NCI-H2196 (cell line): ENCODE data around the gene EXOC6B.

Experiments used
- DNase-seq: peaks from one replicate; lab custom pipeline; 2025; ENCODE audit not compliant: unreplicated experiment; lab: John Stamatoyannopoulos, UW

The EXOC6B gene

DNA sequence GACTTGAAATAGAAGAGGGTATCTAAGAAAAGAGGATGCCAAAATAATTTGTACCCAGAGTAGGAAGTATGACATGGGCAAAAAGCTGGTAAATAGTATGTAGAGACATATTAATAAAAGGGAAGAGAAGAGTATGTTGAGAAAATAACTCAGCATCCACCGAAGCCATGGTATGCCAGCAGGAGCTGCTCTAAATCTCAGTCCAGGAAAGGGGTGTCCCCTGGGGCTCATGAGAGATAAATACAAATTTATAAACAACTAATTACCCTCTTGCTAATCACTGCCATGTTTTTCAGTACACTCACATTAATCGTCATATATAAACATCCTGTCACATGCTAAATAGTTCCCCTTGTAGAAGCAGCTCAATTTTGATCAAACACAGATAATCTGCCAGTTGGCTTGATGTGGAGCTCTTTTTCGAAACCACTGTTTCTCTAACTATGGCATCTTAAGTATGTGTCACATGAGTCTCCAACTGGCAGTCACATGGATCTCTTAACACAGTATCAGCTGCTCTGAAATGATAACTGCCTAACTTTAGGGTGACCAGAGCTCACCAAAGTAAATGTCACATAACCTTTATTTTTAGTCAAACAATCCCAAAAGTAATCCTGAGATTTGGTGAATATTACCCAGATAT lies 31.9 kb downstream of the EXOC6B start:
- no peak for DNase-seq

DNA sequence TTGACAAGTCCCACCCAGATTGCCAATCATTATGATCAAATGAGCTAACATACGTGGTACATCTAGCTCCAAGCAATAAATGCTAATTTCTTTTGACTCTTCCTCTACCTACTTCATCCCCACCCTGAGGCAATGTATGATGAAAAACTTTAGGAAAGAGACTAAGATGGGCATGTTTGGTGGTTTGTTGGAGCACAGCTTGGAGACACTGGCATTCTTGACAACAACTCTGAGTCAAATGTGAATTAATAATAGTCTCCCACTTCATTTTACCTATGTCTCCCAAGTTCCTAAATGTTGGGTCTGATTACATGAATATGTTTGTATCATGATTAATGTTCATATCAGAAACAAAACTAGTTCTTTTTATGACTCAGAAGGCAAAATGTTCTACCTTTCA lies 36.6 kb downstream of the EXOC6B start:
- DNase-seq, result no peak

DNA sequence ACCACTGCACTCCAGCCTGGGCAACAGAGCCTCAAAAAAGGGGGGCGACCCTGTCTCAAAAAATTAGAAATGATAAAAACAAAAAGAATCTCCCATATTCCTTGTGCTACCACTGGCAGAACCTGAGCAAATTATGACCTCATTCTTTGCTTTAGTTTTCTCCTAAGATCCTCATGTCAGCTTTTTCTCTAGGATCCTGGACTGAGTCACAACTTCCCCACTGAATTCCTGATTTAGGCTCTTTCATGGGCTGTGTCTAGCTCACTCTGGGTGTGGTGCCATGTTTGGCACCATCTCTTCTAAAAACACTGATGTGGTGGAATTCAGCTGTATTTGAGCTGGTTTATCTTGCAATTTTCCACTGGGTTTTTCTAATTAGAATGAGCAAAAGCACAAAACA lies 37.1 kb downstream of the EXOC6B start:
- no peak for DNase-seq

DNA sequence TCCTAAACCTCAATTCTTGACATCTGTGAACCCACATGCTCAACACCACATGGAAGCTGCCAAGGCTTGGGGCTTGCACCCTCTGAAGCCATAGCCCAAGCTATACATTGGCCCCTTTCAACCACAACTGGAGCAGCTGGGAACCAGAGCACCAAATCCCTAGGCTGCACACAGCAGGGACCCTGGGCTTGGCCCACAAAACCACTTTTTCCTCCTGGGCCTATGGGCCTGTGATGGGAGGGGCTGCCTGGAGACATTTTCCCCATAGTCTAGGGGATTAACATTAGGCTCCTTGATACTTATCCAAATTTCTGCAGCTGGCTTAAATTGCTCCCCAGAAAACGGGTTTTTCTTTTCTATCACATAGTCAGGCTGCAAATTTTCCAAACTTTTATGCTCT lies 40.3 kb downstream of the EXOC6B start:
- DNase-seq, result no peak

DNA sequence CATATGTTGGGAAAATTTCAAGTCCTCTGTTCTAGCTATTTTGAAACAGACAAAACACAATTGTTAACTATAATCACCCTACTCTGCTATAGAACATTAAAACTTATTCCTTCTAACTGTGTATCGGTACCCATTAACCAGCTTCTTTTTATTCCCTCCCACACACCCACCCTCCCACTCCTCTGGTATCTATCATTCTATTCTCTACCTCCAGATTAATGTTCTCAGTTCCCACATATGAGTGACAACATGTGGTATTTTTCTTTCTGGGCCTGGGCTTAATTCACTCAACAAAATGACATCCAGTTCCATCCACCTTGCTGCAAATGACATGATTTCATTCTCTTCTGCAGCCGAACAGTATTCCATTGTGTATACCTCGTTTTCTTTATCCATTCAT lies 43.3 kb downstream of the EXOC6B start:
- no peak for DNase-seq

DNA sequence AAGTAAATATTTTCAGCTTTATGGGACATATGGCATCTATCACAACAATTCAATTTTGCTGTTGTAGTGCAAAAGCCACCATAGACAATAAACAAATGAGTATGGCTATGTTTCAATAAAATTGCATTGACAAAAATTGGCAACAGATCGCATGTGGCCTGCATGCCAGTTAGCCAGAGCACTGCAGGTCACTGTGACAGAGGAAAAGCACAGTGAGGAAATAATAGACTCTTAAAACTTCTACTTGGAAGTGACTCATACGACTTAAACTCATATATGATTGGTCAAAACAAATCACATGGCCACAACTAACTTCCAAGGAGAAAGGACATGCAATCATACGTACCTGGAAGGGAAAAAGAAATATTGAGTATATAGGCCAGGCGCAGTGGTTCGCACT lies 44.4 kb downstream of the EXOC6B start:
- no peak for DNase-seq

DNA sequence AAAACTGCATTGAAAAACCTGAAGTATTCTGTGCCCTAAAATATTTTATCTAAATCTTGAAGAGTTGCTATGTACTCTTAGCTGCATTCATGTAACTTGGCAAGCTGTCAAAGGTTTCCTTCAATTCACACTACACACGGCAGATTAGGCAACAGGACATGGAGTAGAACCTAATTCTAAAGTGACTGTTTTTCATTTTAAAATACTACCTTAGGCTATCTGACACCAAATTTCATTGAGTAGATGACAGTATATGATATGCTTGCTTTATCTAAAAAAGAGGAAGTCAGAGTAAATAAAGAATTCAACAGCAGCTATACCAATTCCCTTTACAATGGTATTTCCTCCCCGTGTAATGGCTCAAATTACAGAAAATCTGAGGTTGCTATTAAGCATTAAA lies 45.4 kb downstream of the EXOC6B start:
- peak; percentile 30 for DNase-seq

DNA sequence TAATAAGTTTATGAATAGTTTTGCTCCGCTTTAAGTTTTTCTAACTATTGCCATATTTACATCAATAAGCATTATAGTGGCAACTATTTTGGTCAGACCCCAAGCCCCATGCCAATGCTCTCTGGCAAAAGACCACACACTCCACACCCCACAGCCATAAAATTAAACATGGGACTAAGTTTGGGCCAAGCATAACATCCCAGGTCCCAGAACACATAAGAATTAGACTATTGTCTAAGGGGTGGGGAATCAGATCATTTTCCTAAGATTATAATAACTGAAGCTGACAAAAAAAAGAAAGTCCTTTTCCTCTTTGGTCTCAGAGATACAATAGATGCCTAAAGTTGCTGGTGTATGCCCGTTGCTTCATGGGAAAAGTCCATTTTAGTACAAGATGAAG lies 46.3 kb downstream of the EXOC6B start:
- DNase-seq, result no peak

DNA sequence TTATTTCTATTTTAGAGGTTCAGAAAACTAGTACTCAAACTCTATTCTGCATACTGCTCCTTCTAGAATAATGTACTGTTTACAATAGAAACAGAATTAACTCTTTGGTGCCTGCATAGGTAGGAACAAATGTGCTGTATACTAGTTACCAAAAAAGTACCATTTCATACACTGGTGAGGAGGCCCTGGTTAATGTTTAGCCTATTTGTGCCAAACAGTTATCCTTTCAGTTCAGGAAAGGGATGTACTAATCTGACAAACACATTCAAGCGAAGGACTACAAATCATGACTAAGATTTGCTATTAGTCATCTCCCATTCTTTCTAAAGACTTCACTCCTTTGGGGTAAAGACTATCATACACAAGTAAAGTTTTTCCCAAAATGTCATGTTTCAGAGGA lies 47.4 kb downstream of the EXOC6B start:
- DNase-seq, result no peak

DNA sequence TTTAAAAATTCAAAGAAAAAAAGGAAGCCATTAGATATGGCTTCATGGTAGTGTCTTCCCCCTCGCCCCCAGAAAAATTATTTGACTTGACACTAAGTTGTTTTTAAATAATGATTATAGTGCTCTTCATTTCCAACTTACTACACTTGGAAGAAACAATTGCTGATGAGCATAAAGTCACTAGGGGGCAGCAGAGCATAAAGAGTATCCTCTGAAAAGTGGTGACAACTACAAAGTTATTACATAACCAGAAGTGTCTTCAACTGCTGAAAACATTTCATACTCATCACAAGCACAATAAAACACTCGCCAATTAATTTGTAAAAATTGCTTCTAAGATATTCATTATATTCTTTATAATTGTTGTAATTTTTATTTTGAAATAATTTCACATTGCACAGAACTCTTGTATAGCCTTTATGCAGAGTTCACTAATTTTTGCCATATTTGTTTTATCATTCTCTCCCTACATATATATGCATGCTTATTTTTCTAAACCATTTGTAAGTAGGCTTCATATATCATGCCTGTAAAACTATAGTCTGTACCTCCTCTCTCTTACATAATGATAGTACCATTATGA lies 54.9 kb downstream of the EXOC6B start:
- DNase-seq, result peak; percentile 59

DNA sequence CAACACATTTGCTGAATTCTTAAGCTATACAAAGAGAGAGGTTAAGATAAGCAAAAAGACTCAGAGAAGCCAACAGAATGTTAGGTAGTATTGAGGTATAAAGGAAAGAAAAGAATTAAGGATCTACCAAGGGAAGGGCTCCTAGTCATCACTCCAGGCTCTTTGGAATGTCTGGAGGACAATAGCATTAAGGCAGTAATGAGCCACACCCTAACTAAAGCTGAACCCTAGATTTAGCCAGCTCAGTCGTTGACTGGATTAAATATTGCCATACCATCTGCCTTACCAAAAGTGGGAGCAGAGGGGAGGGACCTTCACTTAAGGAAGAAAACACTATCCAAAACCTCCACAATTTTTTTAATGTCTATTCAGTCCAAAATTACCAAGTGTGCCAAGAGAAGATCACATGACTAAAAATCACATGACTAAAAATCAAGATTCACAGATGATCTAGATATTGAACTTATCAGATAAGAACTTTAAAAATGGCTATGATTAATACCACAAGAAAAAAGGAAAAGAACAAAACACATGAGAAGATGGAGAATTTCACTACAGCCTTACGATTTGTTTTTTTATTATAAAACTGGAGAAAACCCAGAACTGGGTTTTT lies 59.7 kb downstream of the EXOC6B start:
- DNase-seq, result no peak

DNA sequence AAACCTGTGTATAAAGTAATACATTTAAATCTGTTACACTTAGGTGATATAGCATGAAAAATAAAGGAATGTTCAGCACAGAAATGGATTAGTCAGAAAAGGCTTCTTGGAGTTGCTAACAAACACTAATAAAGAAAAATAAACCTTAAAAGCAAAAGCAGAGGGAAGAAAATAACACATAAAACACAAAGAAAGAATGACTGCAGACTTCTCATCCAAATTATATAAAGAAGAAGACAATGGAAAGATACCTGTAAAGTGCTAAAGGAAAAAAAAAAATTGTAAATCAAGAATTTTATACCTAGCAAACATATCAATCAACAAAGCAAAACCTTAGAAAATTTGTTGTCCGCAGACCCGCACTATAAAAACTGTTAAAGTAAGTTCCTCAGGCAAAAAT lies 63.6 kb downstream of the EXOC6B start:
- no peak for DNase-seq

DNA sequence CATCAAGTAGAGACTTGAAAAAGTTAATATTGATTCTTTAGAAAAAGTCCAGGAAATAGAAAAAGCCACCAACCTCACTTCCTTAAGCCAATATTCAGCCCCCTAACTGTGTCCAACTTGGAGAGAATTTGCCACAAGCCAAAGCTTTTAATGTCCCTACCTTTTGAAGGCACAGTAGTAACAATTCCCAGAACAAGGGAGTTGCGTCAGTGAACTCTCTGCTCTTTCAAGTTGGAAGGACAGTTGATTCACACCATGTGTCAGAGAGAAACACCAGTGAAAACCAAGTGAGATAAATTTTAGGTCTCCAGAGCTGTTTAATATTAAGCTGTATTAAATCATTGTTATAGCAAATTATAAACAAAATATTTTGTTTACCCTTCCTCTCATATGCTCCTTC lies 66.1 kb downstream of the EXOC6B start:
- no peak for DNase-seq

DNA sequence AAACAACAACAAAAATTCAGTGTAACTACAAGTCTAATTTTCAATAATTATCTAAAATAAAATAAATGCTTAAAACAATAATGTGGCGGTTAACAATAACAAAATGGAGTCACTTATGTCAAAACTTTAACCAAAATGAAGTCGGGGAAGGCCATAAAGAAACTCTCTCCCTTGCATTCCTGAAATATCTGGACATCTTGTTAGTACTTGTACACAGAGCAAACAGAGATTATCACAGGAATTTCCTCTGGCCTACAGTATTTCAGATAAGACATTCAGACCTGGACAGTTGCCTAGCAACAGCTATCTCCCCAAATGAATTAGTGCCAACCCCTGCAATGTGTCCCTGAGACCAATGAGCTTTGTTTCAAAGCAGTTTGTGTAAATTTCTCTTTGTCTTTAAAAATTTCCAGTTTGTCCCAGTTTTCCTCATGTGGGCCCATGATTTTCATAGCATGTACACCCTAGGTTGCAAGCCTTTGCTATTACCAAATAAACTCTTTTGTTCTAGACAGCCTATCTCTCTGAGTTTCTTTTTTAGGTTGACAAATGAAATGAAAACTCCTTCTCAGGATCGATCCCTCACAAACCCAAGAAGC lies 68.6 kb downstream of the EXOC6B start:
- DNase-seq, result peak; percentile 9

DNA sequence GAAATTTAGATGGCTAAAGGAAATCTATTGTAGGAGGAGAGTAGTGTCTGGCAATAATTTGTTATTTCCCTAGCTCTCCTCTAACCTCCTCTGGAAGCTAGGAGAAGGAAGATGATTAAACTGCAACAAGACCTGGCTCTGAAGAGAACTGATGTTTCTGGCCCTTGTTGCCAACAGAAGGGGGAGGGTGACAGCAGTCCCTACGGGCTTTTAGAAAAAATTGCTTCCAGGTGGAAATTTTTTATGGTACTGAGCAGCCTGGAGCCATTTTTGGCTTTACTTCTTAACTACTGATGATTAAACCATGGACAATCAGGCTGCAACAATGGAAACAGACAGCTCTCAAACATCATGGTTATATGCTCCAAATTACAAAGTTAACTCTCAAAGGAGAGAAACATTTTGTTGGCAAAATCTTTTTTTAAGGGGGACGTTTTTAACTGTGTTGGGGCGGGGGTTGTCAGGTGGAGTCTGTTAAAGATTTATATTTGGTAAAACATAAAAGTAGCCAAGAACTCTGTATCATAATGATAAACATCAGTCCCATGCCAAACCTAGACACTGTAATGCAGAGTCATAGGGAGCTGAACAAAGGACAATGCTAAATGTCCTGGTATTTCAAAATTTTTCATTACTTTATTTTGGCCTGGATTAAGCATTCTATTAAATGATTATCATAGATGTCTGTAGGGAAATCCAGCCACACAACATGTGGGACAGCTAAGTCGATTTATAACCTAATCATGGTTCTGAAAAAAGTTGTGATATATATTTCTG lies 70.0 kb downstream of the EXOC6B start:
- DNase-seq, result no peak

DNA sequence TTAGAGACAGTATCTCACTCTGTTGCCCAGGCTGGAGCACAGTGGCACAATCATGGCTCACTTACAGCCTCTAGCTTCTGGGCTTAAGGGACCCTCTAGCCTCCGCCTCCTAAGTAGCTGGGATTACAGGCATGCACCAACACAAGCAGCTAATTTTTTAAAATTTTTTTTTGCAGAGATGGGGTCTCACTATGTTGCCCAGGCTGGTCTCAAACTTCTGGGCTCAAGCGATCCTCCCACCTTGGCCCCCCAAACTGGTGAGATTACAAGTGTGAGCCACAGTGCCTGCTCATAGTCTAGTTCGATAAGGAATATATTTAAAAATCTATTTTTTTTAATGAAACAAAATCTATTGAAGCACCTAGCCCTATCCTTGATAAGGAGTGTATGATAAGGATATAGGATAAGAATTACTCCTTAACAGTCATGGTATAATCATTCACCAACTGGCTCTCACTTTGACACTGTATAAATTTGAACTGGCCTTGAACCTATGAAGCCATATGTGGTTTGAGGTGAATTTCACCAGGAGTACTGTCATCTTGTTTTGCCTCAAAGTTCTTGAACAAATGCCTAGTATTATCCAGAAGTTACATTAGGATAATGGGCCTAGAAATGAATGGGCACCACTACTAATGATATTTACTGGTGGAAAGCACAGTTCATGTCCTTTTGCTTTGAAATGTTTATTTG lies 71.1 kb downstream of the EXOC6B start:
- DNase-seq, result no peak

DNA sequence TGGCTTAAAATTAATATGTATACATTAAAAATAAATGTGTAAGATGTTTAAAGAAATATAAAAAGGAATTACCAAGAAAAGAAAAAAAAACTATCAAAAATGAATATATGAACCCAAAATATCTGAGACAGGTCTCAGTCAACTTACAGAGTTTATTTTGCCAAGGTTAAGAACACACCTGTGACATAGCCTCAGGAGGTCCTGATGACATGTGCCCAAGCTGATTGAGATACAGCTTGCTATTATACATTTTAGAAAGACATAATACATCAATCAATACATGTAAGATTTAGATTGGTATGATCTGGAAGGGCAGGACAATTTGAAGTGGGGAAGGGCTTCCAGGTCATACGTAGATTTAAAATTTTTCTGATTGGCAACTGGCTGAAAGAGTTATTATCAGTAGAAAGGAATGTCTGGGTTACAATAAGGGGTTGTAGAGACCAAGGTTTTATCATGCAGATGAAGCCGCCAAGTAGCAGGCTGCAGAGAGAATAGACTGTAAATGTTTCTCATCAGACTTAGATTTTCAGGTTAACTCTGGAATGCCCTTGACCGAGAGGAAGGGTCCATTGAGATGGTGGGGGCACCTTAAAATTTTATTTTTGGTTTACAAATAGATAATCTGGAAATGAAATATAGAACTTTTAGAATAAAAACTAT lies 74.7 kb downstream of the EXOC6B start:
- DNase-seq, result no peak

DNA sequence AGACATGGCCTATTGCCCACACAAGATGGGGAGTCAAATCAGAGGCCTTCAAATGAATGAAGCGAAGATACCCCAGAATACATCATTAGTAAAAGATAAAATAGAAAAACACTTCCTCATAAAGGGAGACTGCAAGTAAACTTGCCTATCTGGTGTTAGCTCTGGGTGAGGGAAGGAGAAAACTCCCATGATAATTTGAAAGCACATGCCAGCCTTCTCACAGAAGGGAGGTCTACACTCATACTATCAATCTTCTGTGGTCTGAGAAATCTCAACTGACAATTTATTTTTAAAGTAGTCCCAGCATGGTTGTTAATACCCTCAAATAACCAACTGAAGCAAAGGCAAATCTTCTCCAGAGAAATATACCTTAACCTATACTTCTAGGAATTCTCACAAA lies 75.4 kb downstream of the EXOC6B start:
- DNase-seq, result no peak

DNA sequence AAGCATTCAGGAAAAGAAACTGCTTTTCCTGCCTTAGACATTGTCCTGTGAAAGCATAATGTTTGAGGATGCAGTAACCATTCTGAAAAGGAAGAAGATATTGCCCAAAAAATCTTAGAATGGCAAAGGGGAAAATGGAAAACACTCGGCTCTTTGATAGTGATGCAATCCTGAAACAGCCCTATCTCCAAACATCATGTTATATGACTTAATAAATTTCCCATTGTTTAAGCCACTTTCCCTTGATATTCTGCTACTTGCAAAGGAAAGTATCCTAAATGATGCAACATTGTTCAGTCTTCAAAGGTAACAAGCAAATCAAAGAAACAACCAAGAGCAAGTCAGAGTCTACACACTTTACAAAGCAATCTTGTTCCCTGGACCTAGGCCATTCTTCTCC lies 78.5 kb downstream of the EXOC6B start:
- DNase-seq, result no peak

DNA sequence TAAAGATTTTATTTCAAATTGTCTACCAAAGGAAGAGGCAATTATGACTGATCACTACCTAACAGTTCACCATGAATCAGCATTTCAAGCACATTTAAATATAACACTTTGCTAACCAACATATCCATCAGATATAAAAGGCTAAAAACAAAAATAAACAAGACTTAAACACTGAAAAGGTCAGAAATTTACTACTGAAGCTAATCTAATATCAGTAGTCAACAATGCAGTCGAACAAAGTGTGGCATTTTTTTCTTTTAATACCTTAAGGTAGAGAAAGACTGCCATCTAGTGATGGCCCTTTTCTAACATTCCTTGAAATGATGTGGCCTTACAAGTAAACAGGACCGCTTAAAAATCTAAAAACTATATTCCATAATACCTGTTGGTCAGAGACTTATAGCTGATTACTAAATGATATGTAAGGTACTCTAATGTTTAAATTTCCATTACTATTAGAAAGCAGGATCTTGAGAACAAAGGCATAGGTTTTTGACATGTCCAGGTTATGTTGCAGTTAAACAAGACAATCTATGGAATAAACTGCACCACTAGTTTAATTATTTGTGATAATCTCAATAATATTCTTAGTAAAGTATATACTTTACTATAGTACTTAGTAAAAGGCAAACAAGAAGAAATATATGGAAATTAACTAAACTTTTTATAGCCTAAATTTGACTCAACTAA lies 80.0 kb downstream of the EXOC6B start:
- peak; percentile 48 for DNase-seq
